ENCODE measurements around the gene PDE3A. TPM values are rescaled to one million over a fixed set of nuclear protein-coding genes. Genes with fewer than 3 reads are reported as not detected.

PDE3A gene
- total RNA-seq, 2 experiments from 2014 or later: not detected

DNA sequence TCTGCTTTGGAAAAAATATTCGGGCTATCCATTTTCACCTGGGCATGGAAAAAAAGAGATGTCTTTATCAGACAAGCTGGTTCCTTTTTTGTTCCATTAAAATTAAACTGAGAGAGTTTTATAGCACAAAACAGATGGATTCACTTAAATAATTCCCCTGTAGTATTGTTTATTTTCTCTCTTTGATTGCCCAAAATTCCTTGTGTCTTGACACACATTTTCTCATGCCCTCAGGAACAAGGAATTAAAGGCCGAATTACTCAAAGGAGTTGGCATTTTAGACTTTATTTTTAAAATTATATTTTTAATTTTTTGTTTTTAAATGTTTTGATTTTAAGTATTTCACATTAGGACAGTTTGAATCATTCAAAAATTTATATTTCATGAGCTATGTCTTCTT, 257.2 kb downstream of the PDE3A start:
- ChIA-PET CTCF (no interaction called here), POLR2A (no interaction called here)
- H3K27me3 Mint-ChIP-seq: no peaks in the 10 kb centered on the region
- no peak overlapping the region for H3K4me3 Mint-ChIP-seq
- H3K27ac Mint-ChIP-seq: no peak overlapping the region
- no peaks in the 10 kb centered on the region for H3K36me3 Mint-ChIP-seq (ENCODE audit: low read depth)
- DNase-seq: no peak
- H3K4me1 Mint-ChIP-seq: no peaks in the 10 kb centered on the region
- H3K9me3 Mint-ChIP-seq: no peaks in the 10 kb centered on the region

DNA sequence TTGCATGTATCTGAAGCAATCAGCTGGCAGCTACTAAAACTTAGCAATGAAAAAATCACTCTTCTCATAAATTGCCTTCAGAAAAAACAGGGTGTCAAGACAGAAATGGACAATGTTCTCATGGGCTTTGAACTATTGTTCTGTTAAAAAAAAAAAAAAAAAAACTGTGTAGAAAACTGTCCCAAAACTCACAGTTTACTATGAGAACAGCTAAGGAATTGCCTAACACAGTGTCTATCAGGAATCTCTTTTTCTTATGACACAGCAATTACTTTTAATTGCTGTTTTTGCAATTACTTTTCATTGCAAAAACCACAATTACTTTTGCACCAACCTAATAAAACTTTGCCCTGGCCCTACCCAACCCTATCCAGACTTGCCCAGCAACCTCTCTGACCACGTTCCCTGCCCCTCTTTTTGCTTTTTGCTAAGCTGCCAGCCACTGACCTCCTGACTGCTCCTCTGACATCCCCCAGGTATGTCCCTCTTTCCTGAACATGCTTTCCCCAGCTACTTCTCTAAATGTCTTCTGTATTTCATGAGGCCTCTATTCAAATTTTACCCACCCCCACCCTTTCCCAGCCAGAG, 258.8 kb downstream of the PDE3A start:
- H3K4me1 Mint-ChIP-seq: no peaks in the 10 kb centered on the region
- H3K9me3 Mint-ChIP-seq: no peaks in the 10 kb centered on the region
- no peak for DNase-seq
- POLR2A ChIA-PET: no interaction called here
- CTCF ChIA-PET: no interaction called here
- H3K27me3 Mint-ChIP-seq: no peaks in the 10 kb centered on the region
- no peak overlapping the region for H3K4me3 Mint-ChIP-seq
- no peak overlapping the region for H3K27ac Mint-ChIP-seq
- H3K36me3 Mint-ChIP-seq (ENCODE audit: low read depth): no peaks in the 10 kb centered on the region

DNA sequence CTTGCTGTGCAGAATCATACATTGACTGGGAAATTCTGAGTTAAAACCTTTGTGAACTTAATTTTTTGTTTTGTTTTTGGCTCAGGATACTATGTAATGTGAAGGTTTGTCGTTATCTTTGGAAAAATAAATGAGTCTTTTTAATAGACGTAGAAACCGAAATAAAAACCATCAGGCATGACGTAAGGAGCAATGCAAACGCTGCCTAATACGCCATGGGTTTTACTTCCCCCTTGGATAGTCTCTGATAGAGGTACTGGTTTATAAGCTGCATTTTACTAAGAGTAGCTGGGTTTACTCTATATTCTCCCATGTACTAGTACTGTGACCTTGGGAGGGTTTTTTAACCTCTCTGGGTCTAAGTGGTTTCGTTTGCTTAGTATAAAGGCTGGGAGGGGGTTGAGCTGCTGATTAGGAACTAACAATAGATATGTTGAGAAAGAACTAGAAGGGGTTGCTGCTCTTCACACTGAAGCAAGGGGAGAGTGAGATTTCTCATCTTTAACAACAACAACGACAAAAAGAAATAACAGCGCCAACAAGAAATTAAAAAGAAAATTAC, 260.0 kb downstream of the PDE3A start:
- H3K4me1 Mint-ChIP-seq: no peaks in the 10 kb centered on the region
- ChIA-PET POLR2A (no interaction called here), CTCF (no interaction called here)
- no peak for DNase-seq
- no peak overlapping the region for H3K4me3 Mint-ChIP-seq
- no peaks in the 10 kb centered on the region for H3K36me3 Mint-ChIP-seq (ENCODE audit: low read depth)
- H3K27me3 Mint-ChIP-seq: no peaks in the 10 kb centered on the region
- no peaks in the 10 kb centered on the region for H3K9me3 Mint-ChIP-seq
- no peak overlapping the region for H3K27ac Mint-ChIP-seq

DNA sequence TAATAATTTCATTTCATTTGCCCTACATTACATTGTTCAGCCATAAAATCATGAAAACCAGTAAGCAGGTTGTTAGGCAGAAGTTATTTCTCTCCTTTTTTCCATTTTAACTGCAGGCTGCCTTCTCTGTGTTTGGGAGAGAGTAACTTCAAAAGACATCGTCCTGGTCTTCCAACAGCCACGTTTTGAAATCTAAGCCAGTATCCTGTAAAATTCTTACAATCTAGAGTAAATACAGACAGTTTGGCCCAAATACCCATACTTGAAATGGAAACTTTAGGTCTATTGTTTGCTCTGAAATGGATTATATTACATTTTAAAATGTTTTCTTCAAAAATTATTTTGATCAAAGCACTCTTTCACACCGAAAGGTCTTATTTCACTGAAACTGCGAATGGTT, 260.7 kb downstream of the PDE3A start:
- no peak overlapping the region for H3K27ac Mint-ChIP-seq
- POLR2A ChIA-PET: no interaction called here
- no peak for DNase-seq
- H3K4me1 Mint-ChIP-seq: no peaks in the 10 kb centered on the region
- no peaks in the 10 kb centered on the region for H3K9me3 Mint-ChIP-seq
- no peaks in the 10 kb centered on the region for H3K27me3 Mint-ChIP-seq
- CTCF ChIA-PET: no interaction called here
- no peaks in the 10 kb centered on the region for H3K36me3 Mint-ChIP-seq (ENCODE audit: low read depth)
- no peak overlapping the region for H3K4me3 Mint-ChIP-seq

DNA sequence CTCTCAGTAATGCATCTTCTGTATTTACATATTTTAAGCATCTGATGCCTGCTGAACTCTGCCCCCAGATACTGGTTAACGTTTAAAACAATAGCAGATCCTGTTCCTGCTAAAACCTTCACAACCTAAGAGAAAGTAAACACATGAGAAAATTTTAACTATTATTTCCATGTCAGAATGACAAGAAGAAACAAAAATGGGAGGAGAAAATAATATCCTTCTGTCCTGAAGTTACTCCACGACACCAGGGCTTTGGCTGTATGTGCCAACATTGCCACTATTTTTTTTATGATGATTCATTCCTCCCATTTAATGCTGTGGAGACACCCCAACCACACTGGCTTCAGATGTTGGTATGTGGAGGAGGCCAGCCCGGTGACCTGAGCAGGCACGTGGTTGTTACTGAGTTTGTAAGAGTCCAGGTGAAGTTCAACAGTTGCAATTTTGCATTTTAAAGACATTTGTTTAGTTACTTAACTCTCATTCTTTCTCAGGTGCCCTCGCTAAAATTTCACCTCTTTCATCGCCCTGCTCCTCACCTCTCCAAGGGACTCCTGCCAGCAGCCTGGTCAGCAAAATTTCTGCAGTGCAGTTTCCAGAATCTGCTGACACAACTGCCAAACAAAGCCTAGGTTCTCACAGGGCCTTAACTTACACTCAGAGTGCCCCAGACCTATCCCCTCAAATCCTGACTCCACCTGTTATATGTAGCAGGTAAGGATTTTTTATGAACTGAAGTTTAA, 261.2 kb downstream of the PDE3A start:
- Mint-ChIP-seq H3K9me3 (no peaks in the 10 kb centered on the region), H3K36me3 (ENCODE audit: low read depth) (no peaks in the 10 kb centered on the region), H3K27me3 (no peaks in the 10 kb centered on the region), H3K27ac (no peak overlapping the region), H3K4me1 (no peaks in the 10 kb centered on the region), H3K4me3 (no peak overlapping the region)
- no peak for DNase-seq
- ChIA-PET CTCF (no interaction called here), POLR2A (no interaction called here)

DNA sequence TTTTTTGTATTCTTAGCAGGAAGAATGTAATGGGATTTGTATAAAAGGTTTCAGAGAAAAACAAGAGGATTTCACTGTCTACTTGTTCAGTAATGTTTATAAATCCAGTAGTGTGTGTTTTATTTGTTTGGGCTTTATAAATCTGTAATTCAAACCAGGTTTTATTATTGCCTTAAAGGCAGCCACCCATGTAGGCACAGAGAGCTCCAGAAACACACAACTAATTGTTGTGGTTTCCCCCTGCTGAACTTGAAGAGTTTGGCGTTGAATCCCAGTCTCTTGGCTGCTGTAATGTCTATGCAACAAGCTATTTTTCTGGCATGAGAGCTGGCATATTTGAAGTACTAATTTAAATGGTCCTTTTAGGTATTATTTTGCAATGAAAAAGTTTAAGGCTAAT, 263.4 kb downstream of the PDE3A start:
- Mint-ChIP-seq H3K27me3 (no peaks in the 10 kb centered on the region), H3K4me3 (no peak overlapping the region), H3K36me3 (ENCODE audit: low read depth) (no peaks in the 10 kb centered on the region), H3K9me3 (no peaks in the 10 kb centered on the region), H3K27ac (no peak overlapping the region), H3K4me1 (no peaks in the 10 kb centered on the region)
- CTCF ChIA-PET: interaction anchor here (0.6 kb wide), 1 partner anchor 28 kb away, joined by 3 read pairs; no protein-coding TSS in a partner anchor
- POLR2A ChIA-PET: no interaction called here
- no peak for DNase-seq

DNA sequence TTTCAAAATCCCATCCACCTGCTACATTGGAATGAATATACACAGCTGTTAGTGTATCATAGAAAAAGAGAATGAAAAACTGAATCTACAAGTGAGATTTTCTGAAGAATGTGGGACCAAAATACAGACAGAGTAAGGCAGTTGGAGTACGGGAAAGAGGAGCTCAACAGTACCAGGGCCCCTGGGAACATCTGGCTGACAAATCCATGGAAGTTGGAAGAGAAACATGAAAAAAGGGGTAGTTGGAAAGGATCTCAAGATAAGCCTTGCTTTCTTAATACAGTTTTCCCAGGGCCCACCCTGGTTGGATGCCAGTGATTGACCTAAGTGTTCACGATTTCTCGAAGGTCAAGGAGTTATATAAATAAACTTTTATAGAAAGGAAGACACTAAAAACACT, 272.8 kb downstream of the PDE3A start:
- H3K4me3 Mint-ChIP-seq: no peak overlapping the region
- no peaks in the 10 kb centered on the region for H3K9me3 Mint-ChIP-seq
- no peak overlapping the region for H3K27ac Mint-ChIP-seq
- ChIA-PET CTCF (no interaction called here), POLR2A (no interaction called here)
- H3K27me3 Mint-ChIP-seq: no peaks in the 10 kb centered on the region
- no peak for DNase-seq
- no peaks in the 10 kb centered on the region for H3K4me1 Mint-ChIP-seq
- H3K36me3 Mint-ChIP-seq (ENCODE audit: low read depth): no peaks in the 10 kb centered on the region

DNA sequence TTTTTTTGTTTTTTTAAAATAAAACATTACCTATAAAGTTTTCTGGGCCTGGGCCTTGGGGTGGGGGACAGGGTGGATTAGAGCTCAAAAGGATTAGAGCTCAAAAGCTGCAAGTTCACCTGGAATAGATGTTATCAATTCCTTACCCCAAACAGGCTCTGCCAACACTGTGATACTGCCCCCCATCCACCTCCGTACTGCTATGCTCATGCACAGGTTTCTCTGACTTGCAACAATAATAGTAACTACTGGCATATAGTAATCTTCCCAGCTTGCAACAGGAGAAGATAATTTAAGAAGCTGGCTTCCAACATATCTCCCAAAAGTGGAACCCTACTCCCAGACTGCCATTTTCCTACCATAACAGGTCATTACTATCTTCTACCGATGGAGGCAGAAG, 275.5 kb downstream of the PDE3A start:
- H3K4me1 Mint-ChIP-seq: no peaks in the 10 kb centered on the region
- CTCF ChIA-PET: no interaction called here
- no peaks in the 10 kb centered on the region for H3K27me3 Mint-ChIP-seq
- H3K4me3 Mint-ChIP-seq: no peak overlapping the region
- H3K27ac Mint-ChIP-seq: no peak overlapping the region
- H3K36me3 Mint-ChIP-seq (ENCODE audit: low read depth): no peaks in the 10 kb centered on the region
- DNase-seq: no peak
- H3K9me3 Mint-ChIP-seq: no peaks in the 10 kb centered on the region
- POLR2A ChIA-PET: no interaction called here

DNA sequence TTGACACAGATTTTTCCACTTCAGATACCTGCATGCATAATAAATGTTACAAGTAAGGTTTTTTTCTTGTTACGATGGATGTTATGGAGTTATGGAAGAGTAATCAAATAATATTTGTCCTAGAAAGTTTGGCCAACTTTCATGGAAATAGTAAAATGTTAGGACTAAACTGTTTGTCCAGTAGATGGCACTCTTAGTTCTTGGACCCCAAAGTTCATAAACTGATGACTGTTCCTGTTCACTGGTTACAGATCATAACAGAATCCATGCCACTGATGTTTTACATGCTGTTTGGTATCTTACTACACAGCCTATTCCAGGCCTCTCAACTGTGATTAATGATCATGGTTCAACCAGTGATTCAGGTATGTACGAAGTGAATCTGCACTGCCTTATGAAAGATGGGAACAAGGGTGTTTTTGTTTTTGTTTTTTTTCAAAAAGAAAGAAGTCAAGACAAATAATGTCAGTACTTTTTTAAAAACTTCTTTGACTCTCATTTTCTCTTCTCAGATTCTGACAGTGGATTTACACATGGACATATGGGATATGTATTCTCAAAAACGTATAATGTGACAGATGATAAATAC, 278.0 kb downstream of the PDE3A start:
- no peaks in the 10 kb centered on the region for H3K4me1 Mint-ChIP-seq
- no peaks in the 10 kb centered on the region for H3K36me3 Mint-ChIP-seq (ENCODE audit: low read depth)
- POLR2A ChIA-PET: no interaction called here
- H3K27ac Mint-ChIP-seq: no peak overlapping the region
- H3K27me3 Mint-ChIP-seq: no peaks in the 10 kb centered on the region
- CTCF ChIA-PET: no interaction called here
- H3K9me3 Mint-ChIP-seq: no peaks in the 10 kb centered on the region
- H3K4me3 Mint-ChIP-seq: no peak overlapping the region
- no peak for DNase-seq

DNA sequence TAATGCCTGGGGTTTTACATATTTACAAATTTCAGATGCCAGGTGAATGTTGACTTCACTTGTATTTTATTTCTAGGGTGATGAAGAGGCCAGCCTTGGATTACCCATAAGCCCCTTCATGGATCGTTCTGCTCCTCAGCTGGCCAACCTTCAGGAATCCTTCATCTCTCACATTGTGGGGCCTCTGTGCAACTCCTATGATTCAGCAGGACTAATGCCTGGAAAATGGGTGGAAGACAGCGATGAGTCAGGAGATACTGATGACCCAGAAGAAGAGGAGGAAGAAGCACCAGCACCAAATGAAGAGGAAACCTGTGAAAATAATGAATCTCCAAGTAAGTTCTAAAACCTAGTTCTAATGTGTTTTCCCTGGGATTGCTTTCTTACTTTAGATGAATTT, 285.5 kb downstream of the PDE3A start:
- no peak overlapping the region for H3K27ac Mint-ChIP-seq
- CTCF ChIA-PET: no interaction called here
- POLR2A ChIA-PET: no interaction called here
- H3K9me3 Mint-ChIP-seq: no peaks in the 10 kb centered on the region
- H3K36me3 Mint-ChIP-seq (ENCODE audit: low read depth): no peaks in the 10 kb centered on the region
- DNase-seq: no peak
- H3K27me3 Mint-ChIP-seq: no peaks in the 10 kb centered on the region
- H3K4me3 Mint-ChIP-seq: no peak overlapping the region
- H3K4me1 Mint-ChIP-seq: no peaks in the 10 kb centered on the region

DNA sequence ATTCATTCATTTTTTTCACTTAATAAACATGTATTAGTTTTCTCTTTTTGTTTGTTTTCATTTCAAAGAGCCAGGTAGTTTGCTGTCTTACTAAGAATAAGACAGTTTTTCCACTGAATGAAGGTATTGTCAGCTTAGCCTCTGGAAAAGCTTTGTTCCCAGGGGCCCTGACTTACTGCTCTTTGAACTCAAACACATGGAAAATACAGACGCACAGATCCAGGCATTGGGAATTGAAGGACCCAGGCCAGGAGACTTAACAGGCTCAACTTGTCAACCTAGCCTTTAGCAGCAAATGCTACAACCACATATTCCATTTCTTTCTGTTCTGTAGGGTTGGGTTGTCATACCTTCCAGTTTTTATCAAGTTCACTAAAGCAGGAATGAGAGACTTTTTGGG, 288.3 kb downstream of the PDE3A start:
- Mint-ChIP-seq H3K4me1 (no peaks in the 10 kb centered on the region), H3K4me3 (no peak overlapping the region), H3K27me3 (no peaks in the 10 kb centered on the region), H3K36me3 (ENCODE audit: low read depth) (no peaks in the 10 kb centered on the region), H3K27ac (no peak overlapping the region), H3K9me3 (peaks cover 12% of the 10 kb centered on the region)
- DNase-seq: no peak
- CTCF ChIA-PET: no interaction called here
- POLR2A ChIA-PET: no interaction called here

DNA sequence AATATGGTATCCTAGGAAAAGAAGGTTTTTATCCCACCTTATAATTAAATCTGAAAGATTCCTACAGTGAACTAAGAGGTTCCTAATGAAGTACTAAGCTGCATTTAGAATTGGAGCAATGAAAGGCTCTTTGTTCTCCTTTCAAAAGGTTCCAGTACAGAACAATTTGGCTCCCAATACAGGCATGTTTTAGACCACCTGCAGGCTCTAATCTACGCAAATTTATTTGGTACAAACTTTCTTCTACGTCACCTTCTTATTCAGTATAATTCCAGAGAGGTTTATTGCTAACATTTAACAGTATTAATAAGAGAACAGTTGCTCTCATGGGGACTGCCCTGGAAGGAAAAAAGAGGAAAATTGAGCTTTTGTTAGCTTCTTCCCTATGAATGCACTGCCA, 289.2 kb downstream of the PDE3A start:
- CTCF ChIA-PET: no interaction called here
- no peaks in the 10 kb centered on the region for H3K4me1 Mint-ChIP-seq
- POLR2A ChIA-PET: no interaction called here

DNA sequence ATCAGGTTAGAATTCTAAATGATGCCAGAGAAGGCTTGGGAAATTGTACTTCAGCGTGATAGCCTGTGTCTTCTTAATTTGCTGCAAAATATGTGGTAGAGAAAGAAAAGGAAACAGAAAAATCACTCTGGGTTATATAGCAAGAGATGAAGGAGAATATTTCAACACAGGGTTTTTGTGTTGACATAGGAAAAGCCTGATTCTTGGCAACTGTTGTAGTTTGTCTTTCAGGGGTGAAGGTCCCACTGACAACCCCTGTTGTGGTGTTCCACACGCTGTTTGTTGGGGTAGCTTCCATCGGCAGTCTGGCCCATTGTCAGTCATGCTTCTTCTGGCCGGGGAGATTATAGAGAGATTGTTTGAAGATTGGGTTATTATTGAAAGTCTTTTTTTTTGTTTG, 313.0 kb downstream of the PDE3A start:
- ChIA-PET CTCF (no interaction called here), POLR2A (no interaction called here)
- H3K4me3 Mint-ChIP-seq: no peak overlapping the region
- H3K27me3 Mint-ChIP-seq: no peaks in the 10 kb centered on the region
- no peak overlapping the region for H3K27ac Mint-ChIP-seq
- DNase-seq: no peak
- no peaks in the 10 kb centered on the region for H3K36me3 Mint-ChIP-seq (ENCODE audit: low read depth)
- H3K9me3 Mint-ChIP-seq: no peaks in the 10 kb centered on the region
- H3K4me1 Mint-ChIP-seq: no peaks in the 10 kb centered on the region

More for the DNA sequence above, 289.2 kb downstream of the PDE3A start:
- DNase-seq: no peak
- Mint-ChIP-seq H3K27ac (no peak overlapping the region), H3K4me3 (no peak overlapping the region), H3K36me3 (ENCODE audit: low read depth) (no peaks in the 10 kb centered on the region), H3K27me3 (no peaks in the 10 kb centered on the region), H3K9me3 (peaks cover 19% of the 10 kb centered on the region)

DNA sequence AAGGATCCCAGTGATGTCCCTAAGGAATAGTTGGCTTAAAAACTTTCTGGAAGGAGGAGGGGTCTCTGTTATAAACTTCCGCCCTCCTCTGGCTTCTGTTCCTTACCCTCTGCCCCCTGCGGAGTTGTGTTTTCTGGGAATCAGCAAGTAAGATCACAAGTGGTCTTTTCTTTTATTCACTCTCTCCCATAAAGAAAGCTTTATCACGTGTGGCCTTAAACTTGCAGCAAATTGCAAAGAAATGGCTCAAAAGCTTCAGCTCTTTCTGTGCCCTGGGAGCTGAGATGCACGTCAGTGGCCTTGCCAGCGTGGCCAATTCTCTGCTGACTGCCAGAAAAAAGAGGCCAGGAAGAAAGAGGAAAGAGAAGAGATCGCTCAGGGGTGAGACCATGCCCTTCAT, 326.9 kb downstream of the PDE3A start, which contains the start of gene SLCO1C1:
Gene SLCO1C1, plus strand, starts transcription at position 101 of the 400 bp plus-strand sequence. CDS start 4,245 bp downstream, outside the sequence.
- H3K27ac Mint-ChIP-seq: no peak within 1 kb of the TSS
- H3K4me1 Mint-ChIP-seq: no peaks in the 10 kb centered on the region
- H3K36me3 Mint-ChIP-seq (ENCODE audit: low read depth): no peaks in the 10 kb centered on the region
- POLR2A ChIA-PET: no interaction called here
- no peaks in the 10 kb centered on the region for H3K9me3 Mint-ChIP-seq
- CTCF ChIA-PET: no interaction called here
- H3K27me3 Mint-ChIP-seq: no peaks in the 10 kb centered on the region
- no peak for DNase-seq
- H3K4me3 Mint-ChIP-seq: no peak within 1 kb of the TSS
